ENCODE data around the gene RADIL.
"Not testable (repeated sequence)": the region's sequence is repeated elsewhere in the genome, so short reads cannot be mapped to it uniquely, and the experiment has no call there.

RADIL gene

DNA sequence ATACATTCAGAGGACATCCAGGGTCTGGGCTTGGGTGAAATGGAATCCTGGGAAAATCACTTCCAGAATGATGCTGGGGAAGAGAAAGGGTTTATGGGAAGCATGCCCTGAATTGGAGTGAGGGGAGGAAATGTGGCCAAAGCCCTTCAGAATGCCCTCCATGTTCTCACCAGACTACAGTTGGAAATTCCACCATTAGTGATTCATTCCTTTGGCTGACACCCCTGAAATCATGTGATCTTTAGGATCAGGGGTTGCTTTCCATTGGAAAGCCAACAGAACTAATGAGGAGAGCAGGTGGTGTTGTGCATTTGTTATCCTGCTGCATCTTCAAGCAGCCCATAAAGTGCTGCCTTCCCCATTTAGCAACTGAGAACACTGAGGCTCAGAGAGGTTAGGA is 20.8 kb upstream of the RADIL start:
- no peak overlapping the region for H3K27ac ChIP-seq (ENCODE audit: insufficient read depth, low read length, poor library complexity, severe bottlenecking)
- no peaks in the 10 kb centered on the region for H3K36me3 ChIP-seq (ENCODE audit: control insufficient read depth, insufficient read depth, low read length)
- H3K9me3 ChIP-seq (ENCODE audit: control insufficient read depth, low read length) = no peaks in the 10 kb centered on the region
- no peak for DNase-seq
- no peaks in the 10 kb centered on the region for H3K4me1 ChIP-seq (ENCODE audit: control insufficient read depth, insufficient read depth, low read length, poor library complexity, severe bottlenecking)
- H3K27me3 ChIP-seq (replicated peaks; ENCODE audit: control insufficient read depth, insufficient read depth, low read length, poor library complexity, severe bottlenecking) = no peaks in the 10 kb centered on the region
- H3K4me3 ChIP-seq (ENCODE audit: insufficient read depth, low read depth, low read length, poor library complexity, severe bottlenecking) = no peak overlapping the region

GRCh38 chr7:4895766-4896165 is 12.2 kb upstream of the RADIL start:
- H3K27me3 ChIP-seq (replicated peaks; ENCODE audit: control insufficient read depth, insufficient read depth, low read length, poor library complexity, severe bottlenecking) = no peaks in the 10 kb centered on the region
- H3K4me1 ChIP-seq (ENCODE audit: control insufficient read depth, insufficient read depth, low read length, poor library complexity, severe bottlenecking) = no peaks in the 10 kb centered on the region
- no peak overlapping the region for H3K27ac ChIP-seq (ENCODE audit: insufficient read depth, low read length, poor library complexity, severe bottlenecking)
- no peak overlapping the region for H3K4me3 ChIP-seq (ENCODE audit: insufficient read depth, low read depth, low read length, poor library complexity, severe bottlenecking)
- no peaks in the 10 kb centered on the region for H3K9me3 ChIP-seq (ENCODE audit: control insufficient read depth, low read length)
- no peak for DNase-seq
- no peaks in the 10 kb centered on the region for H3K36me3 ChIP-seq (ENCODE audit: control insufficient read depth, insufficient read depth, low read length)

DNA sequence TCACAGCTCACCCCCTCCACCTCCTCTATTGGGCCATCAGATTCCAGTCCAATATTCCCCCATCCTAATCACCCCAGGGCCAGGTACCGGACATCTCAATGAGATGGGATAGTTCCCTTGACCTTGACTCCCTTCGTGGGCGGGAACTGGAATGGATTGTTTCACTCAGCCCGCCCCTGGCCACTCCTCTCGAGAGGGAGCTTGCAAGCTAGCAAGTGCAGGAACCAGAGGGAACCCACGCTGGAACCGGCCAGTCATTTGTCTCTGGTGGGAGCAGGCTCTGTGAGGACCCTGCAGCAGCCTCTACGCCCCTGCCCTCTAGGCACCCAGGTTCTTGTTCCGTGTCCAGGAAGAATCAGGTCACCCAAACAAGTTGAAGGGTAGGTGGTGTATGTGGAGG is 11.0 kb upstream of the RADIL start:
- Histone ChIP-seq H3K9me3 (ENCODE audit: control insufficient read depth, low read length) (no peaks in the 10 kb centered on the region), H3K4me1 (ENCODE audit: control insufficient read depth, insufficient read depth, low read length, poor library complexity, severe bottlenecking) (no peaks in the 10 kb centered on the region)
- no peak for DNase-seq

DNA sequence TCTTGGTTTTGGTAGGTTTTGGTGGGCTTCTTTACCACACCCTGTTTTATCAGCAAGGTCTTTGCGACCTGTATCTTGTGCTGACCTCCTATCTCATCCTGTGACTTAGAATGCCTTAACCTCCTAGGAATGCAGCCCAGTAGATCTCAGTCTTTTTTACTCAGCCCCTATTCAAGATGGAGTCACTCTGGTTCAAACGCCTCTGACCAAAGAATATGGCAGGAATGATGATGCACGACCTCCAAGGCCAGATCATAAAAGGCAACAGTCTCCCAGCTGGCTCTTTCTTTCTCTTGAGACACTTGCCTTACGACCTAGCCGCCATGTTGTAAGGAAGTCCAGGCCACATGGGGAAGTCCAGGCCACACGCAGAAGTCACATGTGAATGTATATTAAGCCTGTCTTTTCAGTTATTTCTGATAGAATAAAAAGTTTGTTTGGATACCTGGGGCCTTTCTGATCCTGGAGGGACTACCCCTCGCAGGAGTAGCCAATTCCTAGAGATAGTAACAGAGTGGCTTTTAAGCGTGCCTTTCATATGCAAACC is 10.5 kb upstream of the RADIL start:
- H3K27me3 ChIP-seq (replicated peaks; ENCODE audit: control insufficient read depth, insufficient read depth, low read length, poor library complexity, severe bottlenecking) = no peaks in the 10 kb centered on the region
- no peak overlapping the region for H3K4me3 ChIP-seq (ENCODE audit: insufficient read depth, low read depth, low read length, poor library complexity, severe bottlenecking)
- no peaks in the 10 kb centered on the region for H3K36me3 ChIP-seq (ENCODE audit: control insufficient read depth, insufficient read depth, low read length)
- no peak for DNase-seq
- no peaks in the 10 kb centered on the region for H3K9me3 ChIP-seq (ENCODE audit: control insufficient read depth, low read length)
- H3K4me1 ChIP-seq (ENCODE audit: control insufficient read depth, insufficient read depth, low read length, poor library complexity, severe bottlenecking) = no peaks in the 10 kb centered on the region
- no peak overlapping the region for H3K27ac ChIP-seq (ENCODE audit: insufficient read depth, low read length, poor library complexity, severe bottlenecking)

More for the DNA sequence above, 11.0 kb upstream of the RADIL start:
- Histone ChIP-seq H3K4me3 (ENCODE audit: insufficient read depth, low read depth, low read length, poor library complexity, severe bottlenecking) (no peak overlapping the region), H3K27me3 (replicated peaks; ENCODE audit: control insufficient read depth, insufficient read depth, low read length, poor library complexity, severe bottlenecking) (no peaks in the 10 kb centered on the region), H3K36me3 (ENCODE audit: control insufficient read depth, insufficient read depth, low read length) (no peaks in the 10 kb centered on the region), H3K27ac (ENCODE audit: insufficient read depth, low read length, poor library complexity, severe bottlenecking) (no peak overlapping the region)

GRCh38 chr7:4893188-4893587 is 9.7 kb upstream of the RADIL start:
- H3K4me1 ChIP-seq (ENCODE audit: control insufficient read depth, insufficient read depth, low read length, poor library complexity, severe bottlenecking); H3K36me3 ChIP-seq (ENCODE audit: control insufficient read depth, insufficient read depth, low read length); H3K27ac ChIP-seq (ENCODE audit: insufficient read depth, low read length, poor library complexity, severe bottlenecking); H3K9me3 ChIP-seq (ENCODE audit: control insufficient read depth, low read length); H3K4me3 ChIP-seq (ENCODE audit: insufficient read depth, low read depth, low read length, poor library complexity, severe bottlenecking); DNase-seq; H3K27me3 ChIP-seq (replicated peaks; ENCODE audit: control insufficient read depth, insufficient read depth, low read length, poor library complexity, severe bottlenecking): not testable (repeated sequence)

- not testable (repeated sequence) for H3K27me3 ChIP-seq (replicated peaks; ENCODE audit: control insufficient read depth, insufficient read depth, low read length, poor library complexity, severe bottlenecking); H3K27ac ChIP-seq (ENCODE audit: insufficient read depth, low read length, poor library complexity, severe bottlenecking)
Measured at GRCh38 chr7:4891522-4891921, 8.0 kb upstream of the RADIL start.

DNA sequence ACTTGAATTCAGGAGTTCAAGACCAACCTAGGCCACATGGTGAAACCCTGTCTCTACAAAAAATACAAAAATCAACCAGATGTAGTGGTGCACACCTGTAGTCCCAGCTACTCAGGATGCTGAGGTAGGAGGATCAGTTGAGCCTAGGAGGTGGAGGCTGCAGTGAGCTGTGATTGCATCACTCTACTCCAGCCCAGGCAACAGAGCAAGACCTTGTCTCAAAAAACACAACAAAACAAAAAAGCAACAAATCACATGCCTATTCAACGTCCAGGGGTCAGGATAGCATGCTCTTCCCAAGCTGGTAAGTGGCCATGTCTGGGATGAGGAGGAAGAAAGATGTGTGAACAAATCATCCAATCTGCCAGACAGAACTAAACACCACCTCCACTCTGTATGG is 6.2 kb upstream of the RADIL start:
- Histone ChIP-seq H3K4me3 (ENCODE audit: insufficient read depth, low read depth, low read length, poor library complexity, severe bottlenecking) (no peak overlapping the region), H3K9me3 (ENCODE audit: control insufficient read depth, low read length) (no peaks in the 10 kb centered on the region), H3K27ac (ENCODE audit: insufficient read depth, low read length, poor library complexity, severe bottlenecking) (no peak overlapping the region), H3K36me3 (ENCODE audit: control insufficient read depth, insufficient read depth, low read length) (no peaks in the 10 kb centered on the region), H3K27me3 (replicated peaks; ENCODE audit: control insufficient read depth, insufficient read depth, low read length, poor library complexity, severe bottlenecking) (no peaks in the 10 kb centered on the region), H3K4me1 (ENCODE audit: control insufficient read depth, insufficient read depth, low read length, poor library complexity, severe bottlenecking) (no peaks in the 10 kb centered on the region)
- DNase-seq = no peak

More at GRCh38 chr7:4891522-4891921, 8.0 kb upstream of the RADIL start:
- not testable (repeated sequence) for H3K4me1 ChIP-seq (ENCODE audit: control insufficient read depth, insufficient read depth, low read length, poor library complexity, severe bottlenecking); DNase-seq; H3K36me3 ChIP-seq (ENCODE audit: control insufficient read depth, insufficient read depth, low read length); H3K9me3 ChIP-seq (ENCODE audit: control insufficient read depth, low read length); H3K4me3 ChIP-seq (ENCODE audit: insufficient read depth, low read depth, low read length, poor library complexity, severe bottlenecking)

DNA sequence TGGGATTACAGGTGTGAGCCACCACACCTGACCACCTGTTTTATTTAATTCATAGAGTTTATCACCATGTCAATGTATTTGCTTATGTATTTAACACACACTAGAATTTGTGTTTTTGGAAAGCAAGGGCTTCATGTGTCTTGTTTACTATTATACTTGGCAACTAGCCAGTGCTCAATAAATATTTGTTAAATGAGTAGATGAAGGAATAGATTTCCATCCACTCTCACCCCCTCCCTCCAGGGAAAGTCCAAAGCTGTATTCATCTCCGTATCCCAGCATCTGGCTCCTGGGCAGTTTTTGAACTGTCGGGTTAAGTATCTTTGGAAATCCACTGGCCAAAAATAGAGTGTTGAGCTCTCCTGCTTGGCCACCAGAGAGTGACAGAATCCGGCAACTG is 4.6 kb upstream of the RADIL start:
- Histone ChIP-seq H3K4me3 (ENCODE audit: insufficient read depth, low read depth, low read length, poor library complexity, severe bottlenecking) (no peak overlapping the region), H3K4me1 (ENCODE audit: control insufficient read depth, insufficient read depth, low read length, poor library complexity, severe bottlenecking) (peaks cover 1% of the 10 kb centered on the region), H3K36me3 (ENCODE audit: control insufficient read depth, insufficient read depth, low read length) (no peaks in the 10 kb centered on the region), H3K27me3 (replicated peaks; ENCODE audit: control insufficient read depth, insufficient read depth, low read length, poor library complexity, severe bottlenecking) (no peaks in the 10 kb centered on the region), H3K9me3 (ENCODE audit: control insufficient read depth, low read length) (no peaks in the 10 kb centered on the region), H3K27ac (ENCODE audit: insufficient read depth, low read length, poor library complexity, severe bottlenecking) (no peak overlapping the region)
- no peak for DNase-seq

- H3K4me1 ChIP-seq (ENCODE audit: control insufficient read depth, insufficient read depth, low read length, poor library complexity, severe bottlenecking) = peaks cover 12% of the 10 kb centered on the region
- H3K27ac ChIP-seq (ENCODE audit: insufficient read depth, low read length, poor library complexity, severe bottlenecking) = no peak overlapping the region
- peaks cover 10% of the 10 kb centered on the region for H3K27me3 ChIP-seq (replicated peaks; ENCODE audit: control insufficient read depth, insufficient read depth, low read length, poor library complexity, severe bottlenecking)
- H3K4me3 ChIP-seq (ENCODE audit: insufficient read depth, low read depth, low read length, poor library complexity, severe bottlenecking) = no peak overlapping the region
- H3K36me3 ChIP-seq (ENCODE audit: control insufficient read depth, insufficient read depth, low read length) = no peaks in the 10 kb centered on the region
- no peaks in the 10 kb centered on the region for H3K9me3 ChIP-seq (ENCODE audit: control insufficient read depth, low read length)
- no peak for DNase-seq
Measured at GRCh38 chr7:4886671-4887070, 3.2 kb upstream of the RADIL start.

- Histone ChIP-seq H3K4me3 (ENCODE audit: insufficient read depth, low read depth, low read length, poor library complexity, severe bottlenecking) (no peak overlapping the region), H3K36me3 (ENCODE audit: control insufficient read depth, insufficient read depth, low read length) (no peaks in the 10 kb centered on the region), H3K9me3 (ENCODE audit: control insufficient read depth, low read length) (no peaks in the 10 kb centered on the region), H3K4me1 (ENCODE audit: control insufficient read depth, insufficient read depth, low read length, poor library complexity, severe bottlenecking) (peaks cover 12% of the 10 kb centered on the region), H3K27ac (ENCODE audit: insufficient read depth, low read length, poor library complexity, severe bottlenecking) (no peak overlapping the region), H3K27me3 (replicated peaks; ENCODE audit: control insufficient read depth, insufficient read depth, low read length, poor library complexity, severe bottlenecking) (peaks cover 10% of the 10 kb centered on the region)
- no peak for DNase-seq
Measured at GRCh38 chr7:4885317-4885807, 1.8 kb upstream of the RADIL start.
